Measurements from ENCODE around the gene MCC.

Gene MCC

GRCh38 chr5:113243349-113243664 lies 244.9 kb downstream of the MCC start:
- FAIRE-seq (no peak), DNase-seq (ENCODE audit: insufficient read length, low spot score) (no peak)
- TF ChIP-seq SPI1 (IDR thresholded peaks at IDR 0.05; ENCODE audit: low read depth, low read length) (no peak), PAX5 (IDR thresholded peaks at IDR 0.05; ENCODE audit: insufficient read depth, low read length, severe bottlenecking) (no peak), TAF1 (IDR thresholded peaks at IDR 0.05; ENCODE audit: low read depth, low read length) (no peak), POU2F2 (IDR thresholded peaks at IDR 0.05; ENCODE audit: low read depth, low read length) (no peak), POLR2AphosphoS5 (IDR thresholded peaks at IDR 0.05; ENCODE audit: low read depth, low read length) (no peak), POLR2A (IDR thresholded peaks at IDR 0.05; ENCODE audit: low read depth, low read length) (no peak)

- DNase-seq (ENCODE audit: insufficient read length, low spot score) (no peak), FAIRE-seq (no peak)
- no peak for TF ChIP-seq POLR2AphosphoS5 (IDR thresholded peaks at IDR 0.05; ENCODE audit: low read depth, low read length)
- TF ChIP-seq TAF1 (IDR thresholded peaks at IDR 0.05; ENCODE audit: low read depth, low read length) = no peak
- no peak for TF ChIP-seq SPI1 (IDR thresholded peaks at IDR 0.05; ENCODE audit: low read depth, low read length)
- no peak for TF ChIP-seq PAX5 (IDR thresholded peaks at IDR 0.05; ENCODE audit: insufficient read depth, low read length, severe bottlenecking)
- no peak for TF ChIP-seq POLR2A (IDR thresholded peaks at IDR 0.05; ENCODE audit: low read depth, low read length)
- no peak for TF ChIP-seq POU2F2 (IDR thresholded peaks at IDR 0.05; ENCODE audit: low read depth, low read length)
Measured at GRCh38 chr5:113242481-113243348, 245.5 kb downstream of the MCC start.

- DNase-seq (ENCODE audit: insufficient read length, low spot score) (no peak), FAIRE-seq (no peak)
Measured at GRCh38 chr5:113240951-113241726, 247.1 kb downstream of the MCC start.

GRCh38 chr5:113240032-113240431 lies 248.2 kb downstream of the MCC start:
- DNase-seq (ENCODE audit: insufficient read length, low spot score) = no peak
- no peak for FAIRE-seq
- TF ChIP-seq POU2F2 (IDR thresholded peaks at IDR 0.05; ENCODE audit: low read depth, low read length) (no peak), TAF1 (IDR thresholded peaks at IDR 0.05; ENCODE audit: low read depth, low read length) (no peak), POLR2AphosphoS5 (IDR thresholded peaks at IDR 0.05; ENCODE audit: low read depth, low read length) (no peak), POLR2A (IDR thresholded peaks at IDR 0.05; ENCODE audit: low read depth, low read length) (no peak), SPI1 (IDR thresholded peaks at IDR 0.05; ENCODE audit: low read depth, low read length) (no peak), PAX5 (IDR thresholded peaks at IDR 0.05; ENCODE audit: insufficient read depth, low read length, severe bottlenecking) (no peak)

More at GRCh38 chr5:113240951-113241726, 247.1 kb downstream of the MCC start:
- TF ChIP-seq POLR2A (IDR thresholded peaks at IDR 0.05; ENCODE audit: low read depth, low read length) (no peak), POLR2AphosphoS5 (IDR thresholded peaks at IDR 0.05; ENCODE audit: low read depth, low read length) (no peak), PAX5 (IDR thresholded peaks at IDR 0.05; ENCODE audit: insufficient read depth, low read length, severe bottlenecking) (no peak), SPI1 (IDR thresholded peaks at IDR 0.05; ENCODE audit: low read depth, low read length) (no peak), POU2F2 (IDR thresholded peaks at IDR 0.05; ENCODE audit: low read depth, low read length) (no peak), TAF1 (IDR thresholded peaks at IDR 0.05; ENCODE audit: low read depth, low read length) (no peak)

GRCh38 chr5:113237893-113238292 lies 250.4 kb downstream of the MCC start:
- FAIRE-seq = no peak
- TF ChIP-seq TAF1 (IDR thresholded peaks at IDR 0.05; ENCODE audit: low read depth, low read length) = no peak
- no peak for TF ChIP-seq POU2F2 (IDR thresholded peaks at IDR 0.05; ENCODE audit: low read depth, low read length)
- TF ChIP-seq SPI1 (IDR thresholded peaks at IDR 0.05; ENCODE audit: low read depth, low read length) = no peak
- TF ChIP-seq POLR2A (IDR thresholded peaks at IDR 0.05; ENCODE audit: low read depth, low read length) = no peak
- no peak for TF ChIP-seq POLR2AphosphoS5 (IDR thresholded peaks at IDR 0.05; ENCODE audit: low read depth, low read length)
- TF ChIP-seq PAX5 (IDR thresholded peaks at IDR 0.05; ENCODE audit: insufficient read depth, low read length, severe bottlenecking) = no peak
- DNase-seq (ENCODE audit: insufficient read length, low spot score) = no peak

- no peak for TF ChIP-seq PAX5 (IDR thresholded peaks at IDR 0.05; ENCODE audit: insufficient read depth, low read length, severe bottlenecking)
- TF ChIP-seq POU2F2 (IDR thresholded peaks at IDR 0.05; ENCODE audit: low read depth, low read length) = no peak
- no peak for TF ChIP-seq SPI1 (IDR thresholded peaks at IDR 0.05; ENCODE audit: low read depth, low read length)
- FAIRE-seq (no peak), DNase-seq (ENCODE audit: insufficient read length, low spot score) (no peak)
Measured at GRCh38 chr5:113236536-113237288, 251.5 kb downstream of the MCC start.

GRCh38 chr5:113235884-113236283 lies 252.4 kb downstream of the MCC start:
- DNase-seq (ENCODE audit: insufficient read length, low spot score) (no peak), FAIRE-seq (no peak)
- TF ChIP-seq PAX5 (IDR thresholded peaks at IDR 0.05; ENCODE audit: insufficient read depth, low read length, severe bottlenecking) (no peak), POLR2A (IDR thresholded peaks at IDR 0.05; ENCODE audit: low read depth, low read length) (no peak), TAF1 (IDR thresholded peaks at IDR 0.05; ENCODE audit: low read depth, low read length) (no peak), POLR2AphosphoS5 (IDR thresholded peaks at IDR 0.05; ENCODE audit: low read depth, low read length) (no peak), POU2F2 (IDR thresholded peaks at IDR 0.05; ENCODE audit: low read depth, low read length) (no peak), SPI1 (IDR thresholded peaks at IDR 0.05; ENCODE audit: low read depth, low read length) (no peak)

- no peak for FAIRE-seq
- no peak for DNase-seq (ENCODE audit: insufficient read length, low spot score)
Measured at GRCh38 chr5:113234546-113234945, 253.7 kb downstream of the MCC start.

GRCh38 chr5:113233606-113234005 lies 254.6 kb downstream of the MCC start:
- DNase-seq (ENCODE audit: insufficient read length, low spot score) (no peak), FAIRE-seq (no peak)
- TF ChIP-seq PAX5 (IDR thresholded peaks at IDR 0.05; ENCODE audit: insufficient read depth, low read length, severe bottlenecking) = no peak
- TF ChIP-seq SPI1 (IDR thresholded peaks at IDR 0.05; ENCODE audit: low read depth, low read length) = no peak
- no peak for TF ChIP-seq POLR2A (IDR thresholded peaks at IDR 0.05; ENCODE audit: low read depth, low read length)
- TF ChIP-seq POLR2AphosphoS5 (IDR thresholded peaks at IDR 0.05; ENCODE audit: low read depth, low read length) = no peak
- no peak for TF ChIP-seq POU2F2 (IDR thresholded peaks at IDR 0.05; ENCODE audit: low read depth, low read length)
- TF ChIP-seq TAF1 (IDR thresholded peaks at IDR 0.05; ENCODE audit: low read depth, low read length) = no peak

More at GRCh38 chr5:113234546-113234945, 253.7 kb downstream of the MCC start:
- no peak for TF ChIP-seq PAX5 (IDR thresholded peaks at IDR 0.05; ENCODE audit: insufficient read depth, low read length, severe bottlenecking)
- no peak for TF ChIP-seq POU2F2 (IDR thresholded peaks at IDR 0.05; ENCODE audit: low read depth, low read length)

All from GM12891 (cell line).